Kidney (tissue), 14 donors: ENCODE data around the gene SPATA31D1. TPM values are rescaled to one million over a fixed set of nuclear protein-coding genes. Genes with fewer than 3 reads are reported as not detected.

ENCODE experiments used
- DNase-seq, 5 donors: peaks; one replicate each; pipeline ENCODE4 v3.0.0-alpha.2; 2013 to 2020
- FAIRE-seq: peaks from 2 replicates; lab custom pipeline; 2012; peaks lifted over from hg19 to GRCh38; lab: Jason Lieb, UNC
- H3K27ac ChIP-seq, 2 donors: one replicate each; pipeline ENCODE4 v1.7.0; 2013; ENCODE audit warnings: low read depth in 2 of 2, low read length in 2 of 2, inconsistent platforms in 1 of 2
- H3K27me3 ChIP-seq: one replicate; pipeline ENCODE4 v1.7.1; 2013; ENCODE audit warnings: low read length, inconsistent platforms; ENCODE audit not compliant: control insufficient read depth, insufficient read depth
- H3K36me3 ChIP-seq, 3 donors: one replicate each; pipeline versions ENCODE4 v1.7.0 to v1.7.1; 2013; ENCODE audit warnings: low read length in 3 of 3, control low read depth in 1 of 3, inconsistent platforms in 1 of 3; ENCODE audit not compliant: insufficient read depth in 3 of 3, control insufficient read depth in 2 of 3
- H3K4me1 ChIP-seq, 3 donors: one replicate each; pipeline versions ENCODE4 v1.7.0 to v1.7.1; 2013; ENCODE audit warnings: low read length in 3 of 3, inconsistent platforms in 1 of 3, low read depth in 1 of 3; ENCODE audit not compliant: control insufficient read depth in 2 of 3, insufficient read depth in 2 of 3
- H3K4me3 ChIP-seq, 3 donors: one replicate each; pipeline versions ENCODE4 v1.7.0 to v1.8.1; 2013; ENCODE audit warnings: low read length in 3 of 3, control low read depth in 1 of 3, inconsistent platforms in 1 of 3
- H3K9ac ChIP-seq, 3 donors: one replicate each; pipeline versions ENCODE4 v1.7.0 to v1.7.1; 2013; ENCODE audit warnings: low read length in 3 of 3, control low read depth in 1 of 3, inconsistent platforms in 1 of 3
- H3K9me3 ChIP-seq, 3 donors: one replicate each; pipeline versions ENCODE4 v1.7.0 to v1.7.1; 2013; ENCODE audit warnings: low read length in 3 of 3, control low read depth in 1 of 3, inconsistent platforms in 1 of 3; ENCODE audit not compliant: control insufficient read depth in 2 of 3, insufficient read depth in 1 of 3
- intact Hi-C: fragments of 100-400 bp; cut with DNase I; formaldehyde crosslinking; loops from one replicate; pipeline ENCODE4 v1.11.1; 2022
- polyA plus RNA-seq: library from polyadenylated mRNA; stranded (reverse); fragments of 350-450 nt; fragmentation: Illumina TruSeq; extraction: RNeasy Lipid Tissue Mini Kit (QIAGEN cat#74804); gene quantifications from one replicate; pipeline ENCODE4 v1.2.3, GENCODE V29; 2014; ENCODE audit warnings: low read depth, low replicate concordance; ENCODE audit not compliant: insufficient read depth
- total RNA-seq: library from RNA; stranded (reverse); fragmentation: NEBNext Ultra II Directional; extraction: Animal tissue kit (Norgen Biotek cat#: 25700); gene quantifications from one replicate; pipeline ENCODE4 v1.2.1, GENCODE V29; 2021
- TF ChIP-seq, protein P1 (sequence below): IDR thresholded peaks from 3 replicates; pipeline ENCODE4 v1.5.1; 2012; ENCODE audit warnings: mild to moderate bottlenecking, moderate library complexity, borderline replicate concordance; ENCODE audit not compliant: insufficient read depth; ENCODE audit errors: extremely low read depth
- donor health status: control.
- donor health status: control.
- donor health status: control.
- donor health status: control.
- donor health status: control.
- donor health status: DM: yes; HTN: yes; CAD: no.
- donor health status: Normal renal cell carcinoma (clear cell type).

The SPATA31D1 gene
- total and polyA plus RNA-seq, 2 donors from 2014 or later: not detected

DNA sequence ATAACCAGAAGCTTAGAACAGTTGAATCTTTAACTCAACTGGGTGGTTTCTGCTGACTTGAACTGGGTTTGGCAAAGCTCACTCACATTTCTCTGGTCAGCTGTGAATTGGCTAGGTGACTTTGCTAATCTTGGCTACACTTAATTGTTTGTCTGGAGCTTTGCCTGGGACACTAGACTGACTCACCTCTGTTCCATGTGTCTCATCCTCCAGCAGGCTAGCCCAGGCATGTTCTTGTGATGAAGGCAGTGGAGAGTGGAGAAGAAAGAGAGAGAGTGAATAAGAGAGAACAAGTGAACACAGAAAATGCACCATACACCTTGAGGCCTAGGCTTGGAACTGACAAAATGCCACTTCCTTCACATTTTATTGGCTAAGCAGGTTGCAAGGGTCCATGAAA is 32.6 kb downstream of the SPATA31D1 start:
- H3K27me3 ChIP-seq: no peaks in the 10 kb centered on the region
- intact Hi-C loops: no loop called here
- TF ChIP-seq, protein P1, sequence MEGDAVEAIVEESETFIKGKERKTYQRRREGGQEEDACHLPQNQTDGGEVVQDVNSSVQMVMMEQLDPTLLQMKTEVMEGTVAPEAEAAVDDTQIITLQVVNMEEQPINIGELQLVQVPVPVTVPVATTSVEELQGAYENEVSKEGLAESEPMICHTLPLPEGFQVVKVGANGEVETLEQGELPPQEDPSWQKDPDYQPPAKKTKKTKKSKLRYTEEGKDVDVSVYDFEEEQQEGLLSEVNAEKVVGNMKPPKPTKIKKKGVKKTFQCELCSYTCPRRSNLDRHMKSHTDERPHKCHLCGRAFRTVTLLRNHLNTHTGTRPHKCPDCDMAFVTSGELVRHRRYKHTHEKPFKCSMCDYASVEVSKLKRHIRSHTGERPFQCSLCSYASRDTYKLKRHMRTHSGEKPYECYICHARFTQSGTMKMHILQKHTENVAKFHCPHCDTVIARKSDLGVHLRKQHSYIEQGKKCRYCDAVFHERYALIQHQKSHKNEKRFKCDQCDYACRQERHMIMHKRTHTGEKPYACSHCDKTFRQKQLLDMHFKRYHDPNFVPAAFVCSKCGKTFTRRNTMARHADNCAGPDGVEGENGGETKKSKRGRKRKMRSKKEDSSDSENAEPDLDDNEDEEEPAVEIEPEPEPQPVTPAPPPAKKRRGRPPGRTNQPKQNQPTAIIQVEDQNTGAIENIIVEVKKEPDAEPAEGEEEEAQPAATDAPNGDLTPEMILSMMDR: no peak
- H3K4me1 ChIP-seq: no peaks in the 10 kb centered on the region
- H3K9ac ChIP-seq: no peak overlapping the region
- FAIRE-seq (no peak), DNase-seq (no peak)
- no peak overlapping the region for H3K4me3 ChIP-seq
- no peaks in the 10 kb centered on the region for H3K36me3 ChIP-seq
- no peaks in the 10 kb centered on the region for H3K9me3 ChIP-seq
- no peak overlapping the region for H3K27ac ChIP-seq

DNA sequence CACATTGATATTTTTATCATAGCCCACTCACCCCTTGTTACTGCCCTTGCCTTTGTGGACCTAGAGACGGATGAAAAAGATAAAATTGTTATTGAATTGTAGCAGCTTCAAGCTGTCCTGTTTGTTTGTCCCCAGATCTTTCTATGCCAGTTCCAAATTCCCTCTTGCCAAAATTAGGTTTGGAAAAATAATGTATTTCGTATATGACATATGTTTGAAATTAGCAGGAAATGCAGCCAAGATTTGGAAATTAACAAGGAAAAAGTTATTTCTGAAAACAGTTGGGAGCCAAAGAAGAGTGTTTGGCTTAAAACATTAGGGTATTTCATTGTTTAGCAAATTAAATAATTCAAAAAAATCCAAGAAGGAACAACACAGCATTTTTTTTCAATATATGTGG is 33.5 kb downstream of the SPATA31D1 start:
- no peaks in the 10 kb centered on the region for H3K36me3 ChIP-seq
- H3K27ac ChIP-seq: no peak overlapping the region
- no peak overlapping the region for H3K4me3 ChIP-seq
- H3K27me3 ChIP-seq: no peaks in the 10 kb centered on the region
- intact Hi-C loops: no loop called here
- no peaks in the 10 kb centered on the region for H3K4me1 ChIP-seq
- TF ChIP-seq, protein P1: no peak
- no peaks in the 10 kb centered on the region for H3K9me3 ChIP-seq
- no peak overlapping the region for H3K9ac ChIP-seq
- FAIRE-seq: no peak
- no peak for DNase-seq

DNA sequence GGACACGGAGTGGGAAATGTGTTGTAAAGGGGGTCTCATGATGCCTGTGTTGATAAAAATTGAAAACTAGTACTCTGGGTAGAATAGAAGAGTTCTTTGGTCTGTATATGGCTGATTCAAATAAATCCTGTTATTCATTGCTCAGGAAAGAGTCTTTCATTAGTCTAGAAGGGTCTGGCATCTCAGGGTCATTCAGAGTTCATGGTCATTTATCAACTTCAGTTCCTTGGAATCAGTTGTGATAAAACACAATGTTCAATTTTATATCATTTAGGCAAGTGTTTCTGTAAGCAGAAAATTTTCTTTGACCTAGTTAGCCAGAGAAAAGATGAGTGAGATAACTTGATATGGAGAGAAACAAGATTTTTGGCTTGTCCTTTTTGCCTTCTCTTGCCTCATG is 36.3 kb downstream of the SPATA31D1 start:
- Histone ChIP-seq H3K27me3 (no peaks in the 10 kb centered on the region), H3K4me1 (no peaks in the 10 kb centered on the region), H3K9me3 (no peaks in the 10 kb centered on the region), H3K27ac (no peak overlapping the region), H3K9ac (no peak overlapping the region), H3K4me3 (no peak overlapping the region), H3K36me3 (no peaks in the 10 kb centered on the region)
- DNase-seq (peak in 2 of 5 donors; percentile 47 to 64), FAIRE-seq (no peak)
- intact Hi-C loops: no loop called here
- TF ChIP-seq, protein P1: no peak
